GM19099 (cell line): ENCODE measurements around the gene ONECUT1.

Experiments
- POLR2A ChIP-seq: IDR thresholded peaks from 3 replicates; pipeline ENCODE4 v1.6.1; 2011; ENCODE audit warnings: low read depth; ENCODE audit not compliant: insufficient read length; ENCODE audit errors: extremely low read depth

The ONECUT1 gene

DNA sequence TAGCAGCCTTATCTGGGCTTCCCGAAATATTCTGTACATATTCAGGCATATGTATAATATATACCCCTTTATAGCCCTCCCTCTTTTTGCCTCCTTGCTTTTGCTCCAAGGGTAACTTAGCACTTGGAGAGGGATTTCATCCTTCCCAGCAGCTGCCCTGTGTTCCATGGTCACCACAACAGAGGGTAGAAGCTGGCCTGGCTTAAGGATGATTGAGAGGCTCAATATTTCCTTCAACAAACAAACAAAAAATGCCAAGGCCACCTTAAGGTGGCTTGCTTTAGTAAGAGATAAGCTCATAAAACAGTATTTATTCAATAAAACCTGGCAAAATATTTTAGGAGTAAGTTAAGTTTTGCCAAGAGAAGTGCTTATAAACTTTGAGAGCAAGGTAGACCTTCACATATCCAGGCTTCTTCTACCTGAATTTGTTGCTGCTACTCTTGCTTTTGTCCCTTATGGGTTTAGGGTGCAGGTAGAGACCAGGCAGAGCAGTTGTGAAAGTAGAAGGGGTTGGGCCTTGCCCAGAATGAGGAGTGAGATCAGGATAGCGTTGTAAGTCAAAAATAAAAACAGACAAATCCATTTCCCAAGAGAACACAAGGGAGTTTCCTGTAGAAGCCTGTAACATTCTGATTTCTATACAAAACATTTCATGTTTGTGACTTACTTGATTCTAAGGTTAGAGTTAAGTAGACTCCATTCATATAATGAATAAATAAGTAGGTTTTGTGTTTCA lies 58.2 kb downstream of the ONECUT1 start:
- no peak for TF ChIP-seq POLR2A

GRCh38 chr15:52731004-52731403 lies 59.1 kb downstream of the ONECUT1 start:
- no peak for TF ChIP-seq POLR2A

DNA sequence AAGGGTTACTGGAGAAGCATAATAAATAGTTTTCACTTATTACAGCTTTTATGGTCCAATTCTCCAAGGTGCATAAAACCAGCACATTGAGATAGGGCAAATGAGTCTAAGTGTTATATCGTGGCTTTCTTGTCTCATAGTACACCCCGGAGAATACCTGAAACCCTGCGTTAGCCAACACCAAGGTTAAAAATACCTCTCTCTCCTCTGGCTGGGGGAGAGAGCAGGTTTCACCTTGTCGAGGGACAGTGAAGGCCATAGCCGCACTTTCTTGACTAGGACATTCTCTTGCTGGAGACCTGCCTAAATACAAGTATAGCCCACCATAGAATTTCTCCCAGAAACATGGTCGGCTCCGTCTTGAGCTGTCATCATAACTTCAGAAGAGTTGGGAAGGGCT lies 59.5 kb downstream of the ONECUT1 start:
- no peak for TF ChIP-seq POLR2A

DNA sequence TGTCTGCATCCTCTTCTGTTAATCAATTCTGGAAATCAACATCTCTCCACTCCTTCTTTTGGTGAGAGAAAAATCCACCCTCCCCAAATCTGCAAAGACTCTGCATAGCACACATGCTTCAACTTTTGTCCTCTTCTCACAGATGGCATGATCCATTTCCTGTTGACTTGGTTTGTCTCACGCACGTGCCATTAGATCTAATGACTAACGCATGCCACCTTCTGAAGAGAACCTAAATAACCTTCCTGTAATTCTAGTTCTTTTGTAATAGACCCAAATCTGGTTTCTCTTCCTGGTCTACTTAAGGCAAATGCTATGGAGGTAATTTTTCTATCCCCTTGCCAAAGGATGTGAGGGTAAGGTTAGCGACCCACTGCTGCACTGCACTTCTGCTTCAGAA lies 60.0 kb downstream of the ONECUT1 start:
- TF ChIP-seq POLR2A, result no peak

- TF ChIP-seq POLR2A, result no peak
Measured at GRCh38 chr15:52728899-52729298, 61.2 kb downstream of the ONECUT1 start.

DNA sequence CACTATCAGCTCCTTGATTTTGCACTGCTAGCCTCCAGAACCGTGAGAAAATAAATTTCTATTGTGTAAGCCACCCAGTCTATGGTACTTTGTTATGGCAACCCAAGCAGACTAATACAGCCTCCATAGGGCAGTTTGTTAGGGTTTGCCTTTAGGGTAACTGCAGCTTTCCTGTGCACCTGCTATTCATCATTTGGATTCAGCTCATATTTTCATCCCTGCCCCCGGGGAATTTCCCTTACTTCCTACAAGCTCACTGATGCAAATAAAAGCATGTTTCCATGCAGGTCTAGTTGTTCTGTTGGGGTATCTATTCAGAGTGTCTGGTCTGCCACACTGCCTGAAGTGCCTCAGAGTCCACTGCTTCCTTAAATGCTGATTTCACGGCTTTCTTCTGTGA lies 62.3 kb downstream of the ONECUT1 start:
- no peak for TF ChIP-seq POLR2A

- no peak for TF ChIP-seq POLR2A
Measured at GRCh38 chr15:52726195-52726594, 63.9 kb downstream of the ONECUT1 start.

DNA sequence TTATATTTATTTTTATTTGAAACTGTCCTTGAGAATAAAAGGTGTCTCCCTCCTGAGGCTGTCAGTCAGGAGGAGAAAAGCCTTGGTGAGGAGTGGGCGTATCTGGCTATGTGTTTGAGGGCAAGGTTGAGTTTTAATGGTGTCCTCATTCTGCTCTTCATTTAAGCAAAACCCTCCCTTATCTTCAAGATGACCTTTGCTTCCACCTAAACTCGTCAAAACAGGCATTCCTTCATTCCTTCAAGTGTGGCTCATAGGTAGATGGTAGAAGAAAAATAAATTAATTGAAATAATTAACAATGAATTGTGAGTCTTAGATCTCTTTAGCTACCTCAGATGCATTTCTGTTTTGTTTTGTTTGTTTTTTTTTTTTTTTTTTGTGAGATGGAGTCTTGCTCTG lies 71.6 kb downstream of the ONECUT1 start:
- no peak for TF ChIP-seq POLR2A

DNA sequence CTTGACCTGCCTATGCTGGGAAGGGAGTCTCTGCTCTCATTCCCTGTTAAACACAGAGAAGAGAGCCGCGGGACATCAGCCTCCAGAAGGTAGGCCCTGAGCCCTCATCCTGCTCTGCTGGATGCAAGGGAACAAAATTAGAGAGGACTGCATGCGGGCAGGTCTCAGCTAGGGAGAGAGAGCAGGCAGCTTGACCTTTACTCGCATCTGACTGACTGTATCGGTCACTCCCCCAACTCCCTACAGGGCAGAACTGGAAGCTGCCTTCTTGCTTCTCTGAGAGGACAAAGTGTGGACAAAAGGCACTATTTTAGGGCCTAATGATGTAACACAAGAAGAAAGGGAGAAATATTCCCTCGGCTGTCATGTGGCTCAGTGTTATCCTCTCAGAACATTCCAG lies 72.2 kb downstream of the ONECUT1 start:
- no peak for TF ChIP-seq POLR2A

GRCh38 chr15:52717481-52717880 lies 72.7 kb downstream of the ONECUT1 start:
- no peak for TF ChIP-seq POLR2A

DNA sequence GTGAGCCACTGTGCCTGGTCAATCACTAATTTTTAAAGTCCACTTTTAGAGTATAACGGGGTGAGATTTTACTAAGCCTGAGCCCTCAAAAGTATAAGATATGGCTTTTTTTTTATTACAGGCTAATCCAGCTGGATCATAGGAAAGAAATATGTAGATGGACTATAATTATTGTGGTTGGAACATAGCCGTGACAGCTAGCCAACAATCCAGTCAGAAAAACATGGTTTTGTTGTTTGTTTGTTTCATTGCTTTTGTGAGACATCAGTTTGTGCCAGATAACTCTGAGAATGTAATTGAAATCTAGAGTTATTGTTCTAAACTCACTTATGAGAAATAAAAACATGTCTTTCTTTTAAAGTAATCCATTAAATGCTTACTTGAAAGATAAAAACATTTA lies 73.6 kb downstream of the ONECUT1 start:
- no peak for TF ChIP-seq POLR2A

- TF ChIP-seq POLR2A, result no peak
Measured at GRCh38 chr15:52715411-52715810, 74.7 kb downstream of the ONECUT1 start.

DNA sequence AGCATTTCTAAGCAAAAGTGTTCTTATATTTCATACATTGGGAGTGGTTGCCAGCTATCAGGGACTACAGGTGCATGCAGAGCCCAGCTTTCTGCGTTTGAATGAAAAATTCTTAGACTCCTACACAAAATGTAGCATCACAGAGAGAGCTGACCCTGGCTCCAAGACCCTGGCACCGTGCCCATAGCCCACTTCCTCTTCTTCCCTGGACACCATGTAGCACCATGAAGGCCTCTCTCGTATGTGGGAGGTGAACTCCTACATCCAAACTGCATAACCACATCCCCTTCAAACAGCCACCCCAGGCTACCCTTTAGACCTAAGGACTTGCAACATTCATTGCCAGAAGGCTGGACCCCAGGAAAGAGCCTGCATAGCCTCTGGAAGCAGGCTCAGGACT lies 75.2 kb downstream of the ONECUT1 start:
- TF ChIP-seq POLR2A, result no peak

GRCh38 chr15:52710708-52711389 lies 79.3 kb downstream of the ONECUT1 start:
- TF ChIP-seq POLR2A, result no peak

DNA sequence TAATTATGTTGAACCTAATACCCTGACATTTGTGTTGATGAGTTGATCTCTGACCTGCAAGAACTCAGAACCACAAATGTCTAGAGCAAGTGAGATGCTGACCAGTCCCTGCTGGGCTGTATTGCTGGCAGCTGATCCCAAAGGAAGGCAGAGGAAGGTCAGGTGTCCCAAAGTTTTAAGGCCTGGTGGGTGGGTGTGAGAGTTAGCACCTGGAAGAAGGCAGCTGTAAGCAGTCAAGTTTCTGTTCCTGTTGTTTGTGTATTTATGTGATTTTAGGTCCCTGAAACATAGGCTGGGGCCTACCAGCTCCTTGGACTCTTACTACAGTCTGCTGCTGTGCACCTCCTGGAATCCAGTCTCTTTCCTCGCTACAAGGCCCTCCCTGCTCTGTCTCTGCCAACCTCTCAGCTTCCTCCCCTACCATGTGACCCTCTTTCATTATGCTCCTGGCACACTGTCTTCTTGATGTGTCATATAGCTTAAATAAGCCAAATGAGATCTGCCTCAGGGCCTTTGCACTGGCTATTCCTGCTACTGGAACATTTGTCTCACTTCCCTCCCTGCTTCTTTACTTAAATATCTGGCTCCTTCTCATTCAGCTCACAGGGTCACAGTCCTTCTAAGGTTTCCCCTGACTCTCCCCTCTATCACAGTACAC lies 80.0 kb downstream of the ONECUT1 start:
- no peak for TF ChIP-seq POLR2A
